T47D (cell line): ENCODE measurements around the gene MAP2K5.

Experiments used
- DNase-seq, 2 experiments: peaks; one replicate each; pipeline versions ENCODE4 v3.0.0 to v3.0.0-alpha.2; 2011 to 2012; ENCODE audit warnings: low read depth in 1 of 2, low spot score in 1 of 2
- JUND ChIP-seq: IDR thresholded peaks from 2 replicates; pipeline ENCODE4 v1.6.1; 2012; ENCODE audit warnings: low read depth
- in situ Hi-C: cut with HindIII; loops from 2 replicates; pipeline ENCODE4 v1.10.0; 2016; ENCODE audit warnings: low sequenced_read_pairs, low pct_unique_long_range_greater_than_20kb

Gene MAP2K5

GRCh38 chr15:67571648-67572415 is 29.3 kb downstream of the MAP2K5 start:
- in situ Hi-C loops: no loop called here
- no peak for DNase-seq
- TF ChIP-seq JUND: no peak

- in situ Hi-C loops: no loop called here
- TF ChIP-seq JUND: no peak
- no peak for DNase-seq
Measured at GRCh38 chr15:67573194-67573593, 30.7 kb downstream of the MAP2K5 start.

- DNase-seq: no peak
- in situ Hi-C loops: no loop called here
Measured at GRCh38 chr15:67575039-67575502, 32.6 kb downstream of the MAP2K5 start.

GRCh38 chr15:67578020-67578600 is 35.6 kb downstream of the MAP2K5 start:
- in situ Hi-C loops: no loop called here
- DNase-seq: no peak
- TF ChIP-seq JUND: no peak

More at GRCh38 chr15:67575039-67575502, 32.6 kb downstream of the MAP2K5 start:
- TF ChIP-seq JUND: no peak

GRCh38 chr15:67579164-67579563 is 36.7 kb downstream of the MAP2K5 start:
- TF ChIP-seq JUND: no peak
- DNase-seq: no peak
- in situ Hi-C loops: no loop called here

- no peak for DNase-seq
- in situ Hi-C loops: no loop called here
- TF ChIP-seq JUND: no peak
Measured at GRCh38 chr15:67579967-67580366, 37.5 kb downstream of the MAP2K5 start.

- in situ Hi-C loops: no loop called here
- DNase-seq: no peak
- TF ChIP-seq JUND: no peak
Measured at GRCh38 chr15:67584157-67584556, 41.7 kb downstream of the MAP2K5 start.

- in situ Hi-C loops: no loop called here
- TF ChIP-seq JUND: no peak
- no peak for DNase-seq
Measured at GRCh38 chr15:67585681-67586080, 43.2 kb downstream of the MAP2K5 start.

GRCh38 chr15:67587331-67587730 is 44.8 kb downstream of the MAP2K5 start:
- in situ Hi-C loops: no loop called here
- TF ChIP-seq JUND: no peak
- no peak for DNase-seq

- TF ChIP-seq JUND: no peak
- no peak for DNase-seq
- in situ Hi-C loops: no loop called here
Measured at GRCh38 chr15:67587754-67588153, 45.3 kb downstream of the MAP2K5 start.

- TF ChIP-seq JUND: no peak
- no peak for DNase-seq
- in situ Hi-C loops: no loop called here
Measured at GRCh38 chr15:67590191-67590590, 47.7 kb downstream of the MAP2K5 start.

GRCh38 chr15:67592245-67592644 is 49.7 kb downstream of the MAP2K5 start:
- DNase-seq: no peak
- TF ChIP-seq JUND: no peak
- in situ Hi-C loops: no loop called here

GRCh38 chr15:67593562-67593961 is 51.1 kb downstream of the MAP2K5 start:
- in situ Hi-C loops: no loop called here
- no peak for TF ChIP-seq JUND
- DNase-seq: no peak
